Retinal pigment epithelial cell (primary cell): Measurements from ENCODE around the gene ATP5F1D.

ENCODE experiments used
- DNase-seq: peaks from one replicate; pipeline ENCODE4 v3.0.0-alpha.2; 2010; ENCODE audit warnings: low read depth
- H3K4me3 ChIP-seq: 2 replicates; pipeline ENCODE4 v1.5.1; 2011; ENCODE audit warnings: mild to moderate bottlenecking, low read length, control low read depth, moderate library complexity
- TF ChIP-seq, protein P1 (sequence below): conservative IDR thresholded peaks from 2 replicates; pipeline ENCODE4 v1.5.1; 2011; ENCODE audit warnings: low read depth, low read length, control low read depth, inconsistent platforms

ATP5F1D gene

DNA sequence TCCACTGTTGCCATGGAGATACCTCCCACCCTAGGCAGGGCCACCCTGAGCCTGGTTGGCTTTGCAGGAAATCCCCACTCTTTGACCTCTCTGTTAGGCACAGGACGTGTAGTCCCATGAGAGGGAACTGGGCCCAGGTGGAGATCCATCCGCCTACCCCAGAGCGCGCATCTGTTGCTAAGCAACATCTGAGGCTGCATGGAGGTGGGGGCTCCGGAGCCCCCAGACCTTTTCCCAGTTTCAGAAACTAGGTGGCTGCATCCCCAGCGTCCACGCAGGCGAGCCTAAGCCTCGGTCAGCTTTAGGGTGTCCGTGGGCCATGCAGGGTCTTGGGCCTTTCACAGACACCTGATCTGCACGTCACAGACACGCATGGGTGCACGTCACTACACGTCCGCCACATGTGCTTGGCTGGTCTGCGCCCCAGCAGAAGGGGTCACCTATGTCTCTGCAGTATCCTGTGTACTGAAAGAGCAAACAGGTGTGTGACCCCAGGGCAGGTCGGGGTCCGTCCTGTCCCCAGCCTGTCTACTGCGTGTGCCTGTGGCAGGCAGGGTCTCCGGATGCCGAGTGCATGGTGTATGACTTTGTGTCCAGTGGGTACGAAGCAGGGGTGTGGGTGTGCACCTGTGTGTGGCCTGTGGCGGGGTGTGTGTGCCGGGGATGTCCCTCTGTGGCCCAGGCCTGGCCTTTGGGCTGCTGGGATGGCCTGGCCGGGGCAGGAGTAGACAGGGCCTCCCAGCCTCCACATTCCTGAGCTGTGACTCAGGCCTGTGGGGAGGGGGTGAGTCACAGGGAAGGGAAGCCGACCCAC, 23.5 kb downstream of the ATP5F1D start:
- H3K4me3 ChIP-seq, result no peak overlapping the region
- TF ChIP-seq, protein P1, sequence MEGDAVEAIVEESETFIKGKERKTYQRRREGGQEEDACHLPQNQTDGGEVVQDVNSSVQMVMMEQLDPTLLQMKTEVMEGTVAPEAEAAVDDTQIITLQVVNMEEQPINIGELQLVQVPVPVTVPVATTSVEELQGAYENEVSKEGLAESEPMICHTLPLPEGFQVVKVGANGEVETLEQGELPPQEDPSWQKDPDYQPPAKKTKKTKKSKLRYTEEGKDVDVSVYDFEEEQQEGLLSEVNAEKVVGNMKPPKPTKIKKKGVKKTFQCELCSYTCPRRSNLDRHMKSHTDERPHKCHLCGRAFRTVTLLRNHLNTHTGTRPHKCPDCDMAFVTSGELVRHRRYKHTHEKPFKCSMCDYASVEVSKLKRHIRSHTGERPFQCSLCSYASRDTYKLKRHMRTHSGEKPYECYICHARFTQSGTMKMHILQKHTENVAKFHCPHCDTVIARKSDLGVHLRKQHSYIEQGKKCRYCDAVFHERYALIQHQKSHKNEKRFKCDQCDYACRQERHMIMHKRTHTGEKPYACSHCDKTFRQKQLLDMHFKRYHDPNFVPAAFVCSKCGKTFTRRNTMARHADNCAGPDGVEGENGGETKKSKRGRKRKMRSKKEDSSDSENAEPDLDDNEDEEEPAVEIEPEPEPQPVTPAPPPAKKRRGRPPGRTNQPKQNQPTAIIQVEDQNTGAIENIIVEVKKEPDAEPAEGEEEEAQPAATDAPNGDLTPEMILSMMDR, result no peak
- DNase-seq, result no peak

- TF ChIP-seq, protein P1, result no peak
- no peak for DNase-seq
- H3K4me3 ChIP-seq, result peak overlapping the region; percentile 40
Observed at GRCh38 chr19:1265615-1266128, 24.1 kb downstream of the ATP5F1D start.

DNA sequence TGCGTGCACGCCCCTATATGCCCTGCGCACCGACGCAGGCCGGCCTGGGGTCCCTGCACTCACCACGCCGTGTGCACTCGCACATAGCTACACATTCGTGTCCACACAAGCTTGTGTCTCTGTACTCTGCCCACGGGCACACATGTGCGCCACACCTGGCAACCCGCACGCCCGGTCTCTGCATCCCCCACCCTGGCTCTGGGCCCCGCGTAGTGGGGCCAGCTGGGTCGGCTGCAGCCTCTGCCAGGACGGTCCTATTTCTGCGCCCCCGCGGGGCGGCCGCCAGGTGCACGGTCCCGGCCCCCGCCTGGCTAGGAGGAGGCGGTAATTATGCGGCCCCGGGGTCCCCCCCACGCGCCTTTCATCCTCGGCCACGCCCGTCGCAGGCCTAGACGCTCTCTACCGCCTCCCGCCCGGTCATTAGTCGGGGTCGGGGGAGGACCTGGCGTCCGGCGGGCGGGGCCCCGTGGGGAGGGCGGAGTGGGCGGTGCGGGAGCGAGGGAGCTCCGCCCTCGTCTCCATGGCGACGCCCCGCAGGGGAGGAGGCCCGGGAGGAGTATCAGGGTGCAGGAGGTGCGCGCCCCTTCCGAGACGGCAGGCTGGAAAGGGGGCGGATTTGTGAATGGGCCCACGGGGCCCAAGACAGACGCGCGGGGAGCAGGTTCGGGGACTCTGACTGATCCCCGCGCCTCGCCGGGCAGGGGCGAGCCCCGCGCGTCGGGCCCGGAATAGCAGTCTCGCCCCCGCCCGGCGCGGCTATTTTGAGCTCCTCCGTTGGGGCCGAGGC, 24.8 kb downstream of the ATP5F1D start:
- peak overlapping the region; percentile 40 for H3K4me3 ChIP-seq
- no peak for DNase-seq
- TF ChIP-seq, protein P1, result no peak

- DNase-seq, result no peak
- TF ChIP-seq, protein P1, result peak; percentile 76
- peak overlapping the region; percentile 44 for H3K4me3 ChIP-seq
Observed at GRCh38 chr19:1266916-1267476, 25.4 kb downstream of the ATP5F1D start.

- TF ChIP-seq, protein P1, result no peak
- DNase-seq, result no peak
- H3K4me3 ChIP-seq, result peak overlapping the region; percentile 44
Observed at GRCh38 chr19:1267477-1268225, 26.1 kb downstream of the ATP5F1D start.

- no peak overlapping the region for H3K4me3 ChIP-seq
- DNase-seq, result no peak
- TF ChIP-seq, protein P1, result no peak
Observed at GRCh38 chr19:1268226-1269064, 26.9 kb downstream of the ATP5F1D start.
